Fibroblast of lung (primary cell): ENCODE measurements around the gene ACOD1. TPM values are rescaled to one million over a fixed set of nuclear protein-coding genes. Genes with fewer than 3 reads are reported as not detected.

Experiments
- DNase-seq, 2 donors: peaks; one replicate each; pipeline versions ENCODE4 v3.0.0 to v3.0.0-alpha.2; 2010; ENCODE audit warnings: low read depth in 2 of 2
- H2AFZ ChIP-seq: 2 replicates; pipeline ENCODE4 v1.5.1; 2012; ENCODE audit warnings: low read length, control low read depth, inconsistent platforms
- H3K27ac ChIP-seq: 2 replicates; pipeline ENCODE4 v1.5.1; 2011; ENCODE audit warnings: low read length, control low read depth; ENCODE audit not compliant: insufficient read depth
- H3K27me3 ChIP-seq: 2 replicates; pipeline ENCODE4 v1.5.1; 2011; ENCODE audit warnings: mild to moderate bottlenecking, low read length; ENCODE audit not compliant: control insufficient read depth, insufficient read depth
- H3K36me3 ChIP-seq: 2 replicates; pipeline ENCODE4 v1.5.1; 2011; ENCODE audit warnings: low read length; ENCODE audit not compliant: control insufficient read depth, insufficient read depth
- H3K4me1 ChIP-seq: 2 replicates; pipeline ENCODE4 v1.5.1; 2011; ENCODE audit warnings: low read length; ENCODE audit not compliant: control insufficient read depth, insufficient read depth; ENCODE audit errors: extremely low read depth
- H3K4me2 ChIP-seq: 2 replicates; pipeline ENCODE4 v1.5.1; 2011; ENCODE audit warnings: low read length, control low read depth; ENCODE audit not compliant: insufficient read depth; ENCODE audit errors: extremely low read depth
- H3K4me3 ChIP-seq, 4 experiments: fragments of 200-600 bp in 1 of 4; sonication (generic) in 1 of 4; replicated peaks in 1 of 4; 2 replicates each; pipeline ENCODE4 v1.5.1; 2011 to 2016; ENCODE audit warnings: low read length in 4 of 4, low read depth in 3 of 4, mild to moderate bottlenecking in 3 of 4, control low read depth in 2 of 4, inconsistent platforms in 1 of 4, mixed read lengths in 1 of 4; ENCODE audit not compliant: insufficient read depth in 1 of 4; ENCODE audit errors: control extremely low read depth in 1 of 4
- H3K79me2 ChIP-seq: 2 replicates; pipeline ENCODE4 v1.5.1; 2012; ENCODE audit warnings: mild to moderate bottlenecking, low read length, inconsistent platforms; ENCODE audit not compliant: control insufficient read depth, insufficient read depth
- H3K9ac ChIP-seq: 2 replicates; pipeline ENCODE4 v1.5.1; 2011; ENCODE audit warnings: mild to moderate bottlenecking, low read length, control low read depth; ENCODE audit not compliant: insufficient read depth
- H3K9me3 ChIP-seq: 2 replicates; pipeline ENCODE4 v1.5.1; 2012; ENCODE audit warnings: low read depth, low read length; ENCODE audit not compliant: control insufficient read depth, insufficient read depth
- H4K20me1 ChIP-seq: 2 replicates; pipeline ENCODE4 v1.5.1; 2011; ENCODE audit warnings: low read length; ENCODE audit not compliant: control insufficient read depth, insufficient read depth; ENCODE audit errors: extremely low read depth
- EZH2 ChIP-seq: IDR thresholded peaks from 2 replicates; pipeline ENCODE4 v1.5.1; 2012; ENCODE audit warnings: low read length, control low read depth, mild to moderate bottlenecking; ENCODE audit errors: missing control alignments
- polyA plus RNA-seq, 2 donors: library from polyadenylated mRNA; depleted of rRNA in 1 of 2; stranded (reverse) in 1 of 2; unstranded in 1 of 2; fragments of >200 nt; gene quantifications; 2 replicates each; pipeline ENCODE4 v1.2.1, GENCODE V29; 2011 to 2012; ENCODE audit warnings: missing spikeins in 1 of 2
- total RNA-seq: library from RNA; depleted of rRNA; stranded (reverse); fragments of >200 nt; gene quantifications from 2 replicates; pipeline ENCODE4 v1.2.1, GENCODE V29; 2014
- TF ChIP-seq, protein P1 (sequence below), 2 donors: IDR thresholded peaks in 1 of 2; conservative IDR thresholded peaks in 1 of 2; 1 replicate in 1 of 2; 2 replicates in 1 of 2; pipeline ENCODE4 v1.5.1; 2011 to 2012; ENCODE audit warnings: low read length in 2 of 2, control low read depth in 1 of 2, inconsistent platforms in 1 of 2, low read depth in 1 of 2, mild to moderate bottlenecking in 1 of 2

ACOD1 gene
- total and polyA plus RNA-seq, 2 donors (not counting 1 experiment from before 2014, with no cell fraction given), result not detected

DNA sequence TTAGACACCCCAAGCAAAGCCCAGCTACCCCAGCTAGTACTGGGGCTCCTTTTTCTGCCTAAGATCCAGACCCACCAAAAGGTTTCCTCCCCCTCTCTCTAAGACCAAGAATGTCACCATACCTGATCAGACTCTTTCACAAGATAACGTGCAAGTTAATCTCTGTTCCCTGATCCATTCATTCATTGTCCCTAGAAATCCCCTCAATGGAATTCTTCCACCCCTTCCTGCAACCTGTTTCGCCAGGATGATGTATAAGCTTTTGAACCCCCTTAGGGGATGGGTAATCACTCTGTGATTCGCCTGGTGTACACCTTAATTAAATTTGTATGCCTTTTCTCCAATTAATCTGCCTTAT lies 26.3 kb downstream of the ACOD1 start:
- Histone ChIP-seq H3K9me3 (no peaks in the 10 kb centered on the region), H3K4me3 (no peak overlapping the region), H3K79me2 (no peaks in the 10 kb centered on the region), H3K27ac (no peak overlapping the region), H3K4me1 (no peaks in the 10 kb centered on the region), H3K27me3 (peaks cover 4% of the 10 kb centered on the region), H4K20me1 (no peaks in the 10 kb centered on the region), H3K9ac (no peak overlapping the region), H2AFZ (no peak overlapping the region), H3K36me3 (no peaks in the 10 kb centered on the region), H3K4me2 (no peak overlapping the region)
- TF ChIP-seq, protein P1, sequence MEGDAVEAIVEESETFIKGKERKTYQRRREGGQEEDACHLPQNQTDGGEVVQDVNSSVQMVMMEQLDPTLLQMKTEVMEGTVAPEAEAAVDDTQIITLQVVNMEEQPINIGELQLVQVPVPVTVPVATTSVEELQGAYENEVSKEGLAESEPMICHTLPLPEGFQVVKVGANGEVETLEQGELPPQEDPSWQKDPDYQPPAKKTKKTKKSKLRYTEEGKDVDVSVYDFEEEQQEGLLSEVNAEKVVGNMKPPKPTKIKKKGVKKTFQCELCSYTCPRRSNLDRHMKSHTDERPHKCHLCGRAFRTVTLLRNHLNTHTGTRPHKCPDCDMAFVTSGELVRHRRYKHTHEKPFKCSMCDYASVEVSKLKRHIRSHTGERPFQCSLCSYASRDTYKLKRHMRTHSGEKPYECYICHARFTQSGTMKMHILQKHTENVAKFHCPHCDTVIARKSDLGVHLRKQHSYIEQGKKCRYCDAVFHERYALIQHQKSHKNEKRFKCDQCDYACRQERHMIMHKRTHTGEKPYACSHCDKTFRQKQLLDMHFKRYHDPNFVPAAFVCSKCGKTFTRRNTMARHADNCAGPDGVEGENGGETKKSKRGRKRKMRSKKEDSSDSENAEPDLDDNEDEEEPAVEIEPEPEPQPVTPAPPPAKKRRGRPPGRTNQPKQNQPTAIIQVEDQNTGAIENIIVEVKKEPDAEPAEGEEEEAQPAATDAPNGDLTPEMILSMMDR (conservative IDR thresholded peaks at IDR 0.05 in 1 of 2, IDR thresholded peaks at IDR 0.05 in 1 of 2; ENCODE audit: low read depth in 1 of 2, low read length in 2 of 2), result no peak
- no peak for TF ChIP-seq EZH2
- no peak for DNase-seq

DNA sequence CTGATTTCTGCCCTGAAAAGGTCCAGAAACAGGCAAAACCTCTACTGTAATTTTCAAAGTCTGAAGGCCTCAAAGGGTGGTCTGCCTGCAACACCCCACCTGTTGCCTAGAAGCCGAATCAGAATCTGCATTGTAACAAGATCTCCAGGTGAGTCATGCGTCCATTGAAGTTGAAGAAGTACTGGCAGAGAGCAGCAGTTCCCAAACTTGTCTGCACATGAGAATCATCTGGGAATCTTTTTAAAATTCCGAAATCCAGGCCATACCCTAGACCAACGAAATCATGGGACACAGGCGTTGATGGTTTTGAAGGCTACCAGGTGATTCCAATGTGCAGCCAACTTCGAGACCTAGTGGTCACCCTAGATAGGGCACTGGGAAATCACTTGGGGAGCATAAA lies 27.6 kb downstream of the ACOD1 start:
- H3K27me3 ChIP-seq, result peaks cover 4% of the 10 kb centered on the region
- H3K36me3 ChIP-seq, result no peaks in the 10 kb centered on the region
- H3K27ac ChIP-seq, result no peak overlapping the region
- no peaks in the 10 kb centered on the region for H3K9me3 ChIP-seq
- H3K4me3 ChIP-seq, result no peak overlapping the region
- H4K20me1 ChIP-seq, result no peaks in the 10 kb centered on the region
- no peak overlapping the region for H2AFZ ChIP-seq
- no peak overlapping the region for H3K9ac ChIP-seq
- H3K4me2 ChIP-seq, result no peak overlapping the region
- TF ChIP-seq EZH2, result no peak
- TF ChIP-seq, protein P1 (conservative IDR thresholded peaks at IDR 0.05 in 1 of 2, IDR thresholded peaks at IDR 0.05 in 1 of 2; ENCODE audit: low read depth in 1 of 2, low read length in 2 of 2), result no peak
- H3K4me1 ChIP-seq, result no peaks in the 10 kb centered on the region
- DNase-seq, result no peak
- H3K79me2 ChIP-seq, result no peaks in the 10 kb centered on the region

DNA sequence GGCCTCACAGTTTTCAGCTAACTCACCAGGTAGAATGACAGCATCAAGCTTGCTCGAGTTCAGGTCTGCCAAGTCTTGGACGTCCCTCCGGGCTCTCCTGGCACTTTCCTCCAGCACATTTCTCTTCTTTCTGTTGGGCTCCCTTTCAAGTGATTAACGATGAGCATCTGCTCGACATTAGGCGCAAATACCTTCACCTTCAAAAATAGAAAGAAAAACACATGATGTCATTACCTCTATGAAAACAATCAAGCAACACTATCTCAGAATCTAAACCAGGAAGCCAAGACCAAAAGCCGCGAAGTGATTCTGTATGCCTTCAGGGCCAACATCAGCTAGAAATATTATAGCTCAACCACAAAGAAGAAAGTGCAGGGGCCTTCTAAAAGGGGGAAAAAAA lies 28.2 kb downstream of the ACOD1 start:
- Histone ChIP-seq H3K9ac (no peak overlapping the region), H3K27me3 (peaks cover 4% of the 10 kb centered on the region), H3K79me2 (no peaks in the 10 kb centered on the region), H2AFZ (no peak overlapping the region), H3K9me3 (no peaks in the 10 kb centered on the region), H3K4me1 (no peaks in the 10 kb centered on the region), H3K4me2 (no peak overlapping the region), H3K36me3 (no peaks in the 10 kb centered on the region), H4K20me1 (no peaks in the 10 kb centered on the region), H3K4me3 (no peak overlapping the region), H3K27ac (no peak overlapping the region)
- TF ChIP-seq EZH2, result no peak
- TF ChIP-seq, protein P1 (conservative IDR thresholded peaks at IDR 0.05 in 1 of 2, IDR thresholded peaks at IDR 0.05 in 1 of 2; ENCODE audit: low read depth in 1 of 2, low read length in 2 of 2), result no peak
- DNase-seq, result peak in 1 of 2 donors; percentile 87
